Activated CD8-positive, alpha-beta memory T cell treated with anti-CD3 and anti-CD28 coated beads for 4 hours (primary cell): Measurements from ENCODE around the gene PEX16.

Experiments used
- DNase-seq, 2 donors: peaks; one replicate each; pipeline ENCODE4 v3.0.0-alpha.2; 2020; ENCODE audit warnings: low read depth in 2 of 2

PEX16 gene

GRCh38 chr11:45930951-45931570 is 13.4 kb upstream of the PEX16 start:
- no peak for DNase-seq

GRCh38 chr11:45930031-45930794 is 12.5 kb upstream of the PEX16 start:
- DNase-seq = no peak

- no peak for DNase-seq
These were observed 11.9 kb upstream of the PEX16 start for GRCh38 chr11:45929486-45930030.

- DNase-seq = no peak
These were observed 11.0 kb upstream of the PEX16 start for GRCh38 chr11:45928535-45929215.

- DNase-seq = no peak
These were observed 10.2 kb upstream of the PEX16 start for GRCh38 chr11:45927684-45928413.

GRCh38 chr11:45927332-45927683 is 9.6 kb upstream of the PEX16 start:
- no peak for DNase-seq

GRCh38 chr11:45926536-45927331 is 9.1 kb upstream of the PEX16 start:
- no peak for DNase-seq

GRCh38 chr11:45926001-45926401 is 8.3 kb upstream of the PEX16 start:
- no peak for DNase-seq

GRCh38 chr11:45925550-45925949 is 7.9 kb upstream of the PEX16 start:
- no peak for DNase-seq

GRCh38 chr11:45924927-45925326 is 7.2 kb upstream of the PEX16 start:
- DNase-seq = no peak

- DNase-seq = no peak
These were observed 6.6 kb upstream of the PEX16 start for GRCh38 chr11:45924036-45924915.

- DNase-seq = no peak
These were observed 4.9 kb upstream of the PEX16 start, which contains the start of gene LARGE2 for GRCh38 chr11:45922425-45923082. Gene LARGE2 (plus strand): TSS chr11:45922656. CDS start chr11:45922883, 227 bp downstream.

GRCh38 chr11:45921561-45922424 is 4.1 kb upstream of the PEX16 start:
- DNase-seq = no peak

- no peak for DNase-seq
These were observed 3.1 kb upstream of the PEX16 start for GRCh38 chr11:45920531-45921477.

GRCh38 chr11:45919806-45920530 is 2.3 kb upstream of the PEX16 start:
- no peak for DNase-seq

GRCh38 chr11:45918962-45919675 is 1.4 kb upstream of the PEX16 start:
- DNase-seq = no peak
